PFSK-1 (cell line): ENCODE results near the gene CHRM1.

Experiments
- POLR2AphosphoS5 ChIP-seq: IDR thresholded peaks from 2 replicates; pipeline ENCODE4 v1.6.1; 2012; ENCODE audit warnings: low read depth, mild to moderate bottlenecking, control low read depth, low read length, moderate library complexity
- SIN3A ChIP-seq: IDR thresholded peaks from 2 replicates; pipeline ENCODE4 v1.6.1; 2012; ENCODE audit warnings: mild to moderate bottlenecking, low read length, moderate library complexity, borderline replicate concordance; ENCODE audit not compliant: insufficient read depth
- TAF1 ChIP-seq: IDR thresholded peaks from 2 replicates; pipeline ENCODE4 v1.6.1; 2012; ENCODE audit warnings: low read length, control low read depth, borderline replicate concordance; ENCODE audit not compliant: insufficient read depth

DNA sequence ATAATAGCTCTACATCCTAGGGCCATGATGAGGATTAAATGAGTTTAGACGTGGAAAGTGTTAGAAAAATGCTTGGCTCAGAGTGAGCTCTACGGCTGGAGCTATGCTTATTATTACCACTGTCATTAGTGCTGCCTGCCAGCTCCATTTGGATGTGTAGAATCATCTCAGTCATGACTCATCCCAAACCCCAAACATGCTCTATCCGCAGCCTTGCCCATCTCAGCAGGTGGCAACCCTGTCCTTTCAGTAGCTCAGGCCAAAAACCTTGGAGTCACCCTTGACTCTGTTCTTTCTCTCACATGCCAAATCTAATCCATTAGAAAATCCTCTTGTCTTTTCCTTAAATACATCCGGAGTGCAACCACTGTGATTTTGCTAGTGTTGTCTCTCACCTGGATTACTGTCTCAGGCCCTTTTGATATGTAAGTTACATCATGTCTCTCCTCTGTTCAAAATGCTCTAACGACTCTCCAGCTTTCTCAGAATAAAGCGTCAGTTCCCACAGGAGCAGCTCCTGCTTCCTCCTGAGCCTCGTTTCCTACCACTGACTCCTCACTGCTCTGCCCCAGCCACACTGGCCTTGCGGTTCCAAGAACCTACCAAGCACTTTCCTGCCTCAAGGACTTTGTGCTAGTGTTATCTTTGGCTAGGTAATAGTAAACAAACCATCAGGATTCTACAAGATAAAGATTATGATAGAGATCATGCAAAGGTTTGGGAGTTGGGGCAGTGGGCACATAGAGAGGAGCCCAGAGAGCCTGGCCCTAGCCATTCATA is 10.5 kb upstream of the CHRM1 start:
- TF ChIP-seq TAF1 (no peak), POLR2AphosphoS5 (no peak), SIN3A (no peak)
